Measurements from ENCODE around the gene RIPK3. TPM values are rescaled to one million over a fixed set of nuclear protein-coding genes. Genes with fewer than 3 reads are reported as not detected.
"Not testable (repeated sequence)": the region's sequence is repeated elsewhere in the genome, so short reads cannot be mapped to it uniquely, and the experiment has no call there.

RIPK3 gene
- total RNA-seq, 1 experiment from 2014 or later, result 11.0 TPM

DNA sequence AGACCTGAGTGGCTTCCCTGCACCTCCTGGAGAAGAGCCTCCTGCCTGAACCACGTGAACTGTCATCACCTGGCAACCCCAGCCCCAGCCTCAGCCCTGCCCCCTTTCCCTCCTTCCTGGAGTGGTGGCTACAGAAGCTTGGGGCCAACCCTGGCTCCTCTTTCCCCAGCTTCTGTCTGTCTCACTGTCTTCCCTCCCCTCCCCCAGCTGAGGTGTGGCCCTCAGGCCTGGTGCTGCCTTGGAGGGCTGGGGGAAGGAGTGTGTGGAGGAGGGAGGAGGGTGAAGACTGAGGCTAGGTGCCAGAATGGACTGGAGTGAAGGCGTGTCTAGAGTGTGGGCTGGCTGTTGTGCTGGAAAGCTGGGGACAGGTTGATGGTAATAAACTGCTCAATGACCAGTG lies 37.9 kb upstream of the RIPK3 start:
- H3K36me3 Mint-ChIP-seq (ENCODE audit: insufficient read depth, unreplicated experiment), result no peaks in the 10 kb centered on the region
- DNase-seq, result no peak
- no peaks in the 10 kb centered on the region for H3K27me3 Mint-ChIP-seq (ENCODE audit: unreplicated experiment)
- no peaks in the 10 kb centered on the region for H3K9me3 Mint-ChIP-seq (ENCODE audit: low read depth, unreplicated experiment)
- CTCF ChIA-PET, result no interaction called here
- no peaks in the 10 kb centered on the region for H3K4me1 Mint-ChIP-seq (ENCODE audit: low read depth, unreplicated experiment)
- no peak overlapping the region for H3K27ac Mint-ChIP-seq (ENCODE audit: unreplicated experiment)
- no peak overlapping the region for H3K4me3 Mint-ChIP-seq (ENCODE audit: low read depth, unreplicated experiment)
- TF ChIP-seq, protein P1, sequence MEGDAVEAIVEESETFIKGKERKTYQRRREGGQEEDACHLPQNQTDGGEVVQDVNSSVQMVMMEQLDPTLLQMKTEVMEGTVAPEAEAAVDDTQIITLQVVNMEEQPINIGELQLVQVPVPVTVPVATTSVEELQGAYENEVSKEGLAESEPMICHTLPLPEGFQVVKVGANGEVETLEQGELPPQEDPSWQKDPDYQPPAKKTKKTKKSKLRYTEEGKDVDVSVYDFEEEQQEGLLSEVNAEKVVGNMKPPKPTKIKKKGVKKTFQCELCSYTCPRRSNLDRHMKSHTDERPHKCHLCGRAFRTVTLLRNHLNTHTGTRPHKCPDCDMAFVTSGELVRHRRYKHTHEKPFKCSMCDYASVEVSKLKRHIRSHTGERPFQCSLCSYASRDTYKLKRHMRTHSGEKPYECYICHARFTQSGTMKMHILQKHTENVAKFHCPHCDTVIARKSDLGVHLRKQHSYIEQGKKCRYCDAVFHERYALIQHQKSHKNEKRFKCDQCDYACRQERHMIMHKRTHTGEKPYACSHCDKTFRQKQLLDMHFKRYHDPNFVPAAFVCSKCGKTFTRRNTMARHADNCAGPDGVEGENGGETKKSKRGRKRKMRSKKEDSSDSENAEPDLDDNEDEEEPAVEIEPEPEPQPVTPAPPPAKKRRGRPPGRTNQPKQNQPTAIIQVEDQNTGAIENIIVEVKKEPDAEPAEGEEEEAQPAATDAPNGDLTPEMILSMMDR (IDR thresholded peaks at IDR 0.05; ENCODE audit: unreplicated experiment), result no peak
- intact Hi-C loops (cut with micrococcal nuclease; ENCODE audit: unreplicated experiment), result no loop called here
- no TSS peak for BruUV-seq (replicated peaks)

DNA sequence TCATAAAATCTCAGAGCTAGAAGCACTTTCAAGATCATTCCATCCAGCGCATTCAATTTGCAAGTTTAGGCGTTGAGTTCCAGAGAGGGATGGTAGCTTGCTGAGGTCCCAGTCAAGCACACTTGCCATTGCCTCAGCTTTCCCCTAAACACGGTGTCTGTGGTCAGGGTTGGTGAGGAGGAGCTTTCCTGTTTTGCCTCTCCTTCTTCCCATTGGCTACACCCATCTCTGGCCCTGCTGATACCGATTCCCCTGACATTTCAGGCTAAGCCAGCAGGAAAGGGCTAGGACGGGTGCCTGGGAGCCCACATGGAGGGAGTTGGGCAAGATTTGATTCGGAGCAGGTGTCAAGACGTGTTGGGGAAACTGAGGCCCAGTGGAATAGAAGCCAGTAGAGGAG lies 37.3 kb upstream of the RIPK3 start:
- Mint-ChIP-seq H3K36me3 (ENCODE audit: insufficient read depth, unreplicated experiment) (no peaks in the 10 kb centered on the region), H3K4me3 (ENCODE audit: low read depth, unreplicated experiment) (no peak overlapping the region), H3K27ac (ENCODE audit: unreplicated experiment) (no peak overlapping the region), H3K9me3 (ENCODE audit: low read depth, unreplicated experiment) (no peaks in the 10 kb centered on the region), H3K4me1 (ENCODE audit: low read depth, unreplicated experiment) (no peaks in the 10 kb centered on the region), H3K27me3 (ENCODE audit: unreplicated experiment) (no peaks in the 10 kb centered on the region)
- CTCF ChIA-PET, result no interaction called here
- TF ChIP-seq, protein P1 (IDR thresholded peaks at IDR 0.05; ENCODE audit: unreplicated experiment), result no peak
- no peak for DNase-seq
- intact Hi-C loops (cut with micrococcal nuclease; ENCODE audit: unreplicated experiment), result no loop called here
- BruUV-seq (replicated peaks), result no TSS peak

DNA sequence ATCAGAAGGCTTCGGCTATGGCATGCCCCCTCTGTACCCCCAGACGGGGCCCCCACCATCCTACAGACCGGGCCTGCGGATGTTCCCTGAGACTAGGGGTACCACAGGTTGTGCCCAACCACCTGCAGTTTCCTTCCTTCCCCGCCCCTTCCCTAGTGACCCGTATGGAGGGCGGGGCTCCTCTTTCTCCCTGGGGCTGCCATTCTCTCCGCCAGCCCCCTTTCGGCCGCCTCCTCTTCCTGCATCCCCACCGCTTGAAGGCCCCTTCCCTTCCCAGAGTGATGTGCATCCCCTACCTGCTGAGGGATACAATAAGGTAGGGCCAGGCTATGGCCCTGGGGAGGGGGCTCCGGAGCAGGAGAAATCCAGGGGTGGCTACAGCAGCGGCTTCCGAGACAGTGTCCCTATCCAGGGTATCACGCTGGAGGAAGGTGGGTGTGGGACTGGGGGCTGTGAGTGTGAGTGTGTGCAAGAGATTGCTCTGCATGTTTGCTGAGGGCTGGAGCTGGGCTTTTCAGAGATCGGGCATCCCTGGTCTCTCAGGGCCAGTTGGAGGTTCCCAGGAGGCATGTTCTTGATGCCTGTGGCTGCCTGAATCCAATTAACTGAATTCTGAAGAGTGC lies 36.8 kb upstream of the RIPK3 start:
- Mint-ChIP-seq H3K36me3 (ENCODE audit: insufficient read depth, unreplicated experiment) (no peaks in the 10 kb centered on the region), H3K9me3 (ENCODE audit: low read depth, unreplicated experiment) (no peaks in the 10 kb centered on the region), H3K4me3 (ENCODE audit: low read depth, unreplicated experiment) (no peak overlapping the region), H3K4me1 (ENCODE audit: low read depth, unreplicated experiment) (no peaks in the 10 kb centered on the region), H3K27ac (ENCODE audit: unreplicated experiment) (no peak overlapping the region), H3K27me3 (ENCODE audit: unreplicated experiment) (no peaks in the 10 kb centered on the region)
- CTCF ChIA-PET, result no interaction called here
- DNase-seq, result no peak
- TF ChIP-seq, protein P1 (IDR thresholded peaks at IDR 0.05; ENCODE audit: unreplicated experiment), result no peak
- no TSS peak for BruUV-seq (replicated peaks)
- intact Hi-C loops (cut with micrococcal nuclease; ENCODE audit: unreplicated experiment), result no loop called here

DNA sequence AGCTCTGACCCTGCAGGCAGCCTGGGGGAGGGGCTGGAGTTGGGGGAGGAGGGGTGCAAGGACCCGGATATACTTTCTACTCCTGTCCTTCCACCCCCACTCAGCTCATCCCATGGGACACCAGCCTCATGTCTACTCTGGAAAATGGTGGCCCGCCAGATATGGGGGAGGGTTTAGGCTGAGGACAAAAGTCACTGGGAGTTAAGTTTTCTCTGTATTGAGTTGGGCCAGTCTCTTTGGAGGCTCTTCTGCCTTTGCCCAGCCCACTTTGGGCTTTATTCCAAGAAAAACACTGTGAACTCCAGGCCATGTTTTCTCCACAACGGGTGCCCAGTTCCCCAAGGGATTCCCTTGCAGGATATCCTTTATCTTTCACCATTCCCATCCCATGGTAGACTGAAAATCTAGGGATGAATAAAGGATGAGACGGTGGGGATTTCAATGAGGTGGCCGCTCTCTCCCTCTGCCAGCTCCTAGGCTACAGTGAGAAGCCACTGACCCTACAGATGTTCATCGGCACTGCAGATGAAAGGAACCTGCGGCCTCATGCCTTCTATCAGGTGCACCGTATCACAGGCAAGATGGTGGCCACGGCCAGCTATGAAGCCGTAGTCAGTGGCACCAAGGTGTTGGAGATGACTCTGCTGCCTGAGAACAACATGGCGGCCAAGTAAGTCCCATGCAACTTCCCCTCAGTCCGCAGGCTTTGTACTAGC lies 33.1 kb upstream of the RIPK3 start:
- intact Hi-C loops (cut with micrococcal nuclease; ENCODE audit: unreplicated experiment), result no loop called here
- TF ChIP-seq, protein P1 (IDR thresholded peaks at IDR 0.05; ENCODE audit: unreplicated experiment), result no peak
- no TSS peak for BruUV-seq (replicated peaks)
- CTCF ChIA-PET, result no interaction called here
- Mint-ChIP-seq H3K27me3 (ENCODE audit: unreplicated experiment) (no peaks in the 10 kb centered on the region), H3K4me1 (ENCODE audit: low read depth, unreplicated experiment) (no peaks in the 10 kb centered on the region), H3K27ac (ENCODE audit: unreplicated experiment) (no peak overlapping the region), H3K36me3 (ENCODE audit: insufficient read depth, unreplicated experiment) (peaks cover 7% of the 10 kb centered on the region), H3K9me3 (ENCODE audit: low read depth, unreplicated experiment) (no peaks in the 10 kb centered on the region), H3K4me3 (ENCODE audit: low read depth, unreplicated experiment) (no peak overlapping the region)
- no peak for DNase-seq

DNA sequence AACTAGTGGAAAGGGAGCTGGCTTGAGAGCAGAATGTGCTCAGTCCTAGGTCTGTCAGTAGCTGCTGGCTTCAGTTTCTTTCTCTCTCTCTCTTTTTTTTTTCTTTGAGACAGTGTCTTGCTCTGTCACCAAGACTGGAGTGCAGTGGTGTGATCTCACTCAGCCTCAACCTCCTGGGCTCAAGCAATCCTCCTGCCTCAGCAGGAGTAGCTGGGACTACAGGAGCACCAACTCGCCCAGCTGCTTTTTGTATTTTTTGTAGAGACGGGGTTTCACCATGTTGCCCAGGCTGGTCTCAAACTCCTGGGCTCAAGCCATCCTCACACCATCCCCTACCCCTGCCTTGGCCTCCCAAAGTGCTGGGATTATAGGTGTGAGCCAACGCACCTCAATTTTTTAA lies 31.8 kb upstream of the RIPK3 start:
- H3K27me3 Mint-ChIP-seq (ENCODE audit: unreplicated experiment); DNase-seq; H3K27ac Mint-ChIP-seq (ENCODE audit: unreplicated experiment); intact Hi-C loops (cut with micrococcal nuclease; ENCODE audit: unreplicated experiment); BruUV-seq (replicated peaks); H3K9me3 Mint-ChIP-seq (ENCODE audit: low read depth, unreplicated experiment); H3K4me1 Mint-ChIP-seq (ENCODE audit: low read depth, unreplicated experiment); H3K4me3 Mint-ChIP-seq (ENCODE audit: low read depth, unreplicated experiment); CTCF ChIA-PET: not testable (repeated sequence)
- peaks cover 20% of the 10 kb centered on the region for H3K36me3 Mint-ChIP-seq (ENCODE audit: insufficient read depth, unreplicated experiment)
